H1 (cell line): ENCODE data around the gene CCDC7. TPM values are rescaled to one million over a fixed set of nuclear protein-coding genes. Genes with fewer than 3 reads are reported as not detected.

ENCODE experiments used
- CTCF ChIA-PET: fragments of 300-600 bp; sonication (Branson Sonifier 250); formaldehyde crosslinking; loops from one replicate; lab custom pipeline; 2021; ENCODE audit not compliant: partially characterized antibody; lab: Charles Lee
- POLR2A ChIA-PET: fragments of 300-600 bp; sonication (Branson Sonifier 250); formaldehyde crosslinking; loops from one replicate; lab custom pipeline; 2021; ENCODE audit warnings: inconsistent platforms; ENCODE audit not compliant: partially characterized antibody; lab: Charles Lee
- DNase-seq, 2 experiments: peaks; one replicate each; pipeline versions ENCODE4 v3.0.0 to v3.0.0-alpha.2; 2010 to 2022; ENCODE audit warnings: low spot score in 2 of 2, low read depth in 1 of 2, mixed read lengths in 1 of 2
- FAIRE-seq: peaks from 2 replicates; lab custom pipeline; 2011; peaks lifted over from hg19 to GRCh38; lab: Jason Lieb, UNC
- H2AFZ ChIP-seq: 2 replicates; pipeline ENCODE4 v1.8.1; 2012; ENCODE audit warnings: low read length, inconsistent platforms
- H2AK5ac ChIP-seq: 2 replicates; pipeline ENCODE4 v1.6.1; 2013; ENCODE audit warnings: low read depth, low read length
- H2BK120ac ChIP-seq: replicated peaks from 2 replicates; pipeline ENCODE3; 2013; ENCODE audit warnings: low read depth, low read length, inconsistent platforms
- H2BK12ac ChIP-seq: 2 replicates; pipeline ENCODE4 v1.6.1; 2013; ENCODE audit warnings: low read depth, low read length
- H2BK15ac ChIP-seq: 2 replicates; pipeline ENCODE4 v1.6.1; 2013; ENCODE audit warnings: low read length
- H2BK20ac ChIP-seq: 2 replicates; pipeline ENCODE4 v1.6.1; 2013; ENCODE audit warnings: low read length
- H2BK5ac ChIP-seq: 2 replicates; pipeline ENCODE4 v1.6.1; 2013; ENCODE audit warnings: low read depth, low read length
- H3K14ac ChIP-seq: 2 replicates; pipeline ENCODE4 v1.6.1; 2013; ENCODE audit warnings: inconsistent platforms; ENCODE audit not compliant: insufficient read length
- H3K18ac ChIP-seq: 2 replicates; pipeline ENCODE4 v1.6.1; 2013; ENCODE audit warnings: low read length; ENCODE audit errors: extremely low read depth
- H3K23ac ChIP-seq: 2 replicates; pipeline ENCODE4 v1.6.1; 2013; ENCODE audit warnings: inconsistent platforms; ENCODE audit not compliant: insufficient read length
- H3K23me2 ChIP-seq: 2 replicates; pipeline ENCODE4 v1.6.1; 2013; ENCODE audit warnings: low read depth, low read length
- H3K27ac ChIP-seq: 2 replicates; pipeline ENCODE4 v1.6.1; 2011; ENCODE audit warnings: low read depth, low read length, inconsistent platforms
- H3K27me3 ChIP-seq, 4 experiments: replicated peaks in 1 of 4; 1 replicate in 1 of 4; 2 replicates in 3 of 4; pipeline versions ENCODE4 v1.6.1 to v1.8.1; 2011 to 2013; ENCODE audit warnings: low read length in 3 of 4, mild to moderate bottlenecking in 3 of 4, inconsistent platforms in 2 of 4, mixed read lengths in 2 of 4, moderate library complexity in 1 of 4; ENCODE audit not compliant: control insufficient read depth in 3 of 4, insufficient read depth in 3 of 4; ENCODE audit errors: extremely low read depth in 1 of 4
- H3K36me3 ChIP-seq, 4 experiments: 2 replicates each; pipeline versions ENCODE4 v1.6.1 to v1.8.1; 2011 to 2013; ENCODE audit warnings: mild to moderate bottlenecking in 4 of 4, low read length in 3 of 4, moderate library complexity in 2 of 4, control low read depth in 1 of 4, inconsistent platforms in 1 of 4; ENCODE audit not compliant: insufficient read depth in 4 of 4, control insufficient read depth in 2 of 4
- H3K4ac ChIP-seq: replicated peaks from 2 replicates; pipeline ENCODE3; 2013; ENCODE audit warnings: low read length, low read depth, mixed read lengths, inconsistent platforms; ENCODE audit not compliant: insufficient read length
- H3K4me1 ChIP-seq, 4 experiments: replicated peaks in 1 of 4; 1 replicate in 1 of 4; 2 replicates in 3 of 4; pipeline versions ENCODE4 v1.6.1 to v1.8.1; 2011 to 2013; ENCODE audit warnings: low read length in 3 of 4, inconsistent platforms in 2 of 4, mixed read lengths in 1 of 4; ENCODE audit not compliant: insufficient read depth in 4 of 4, control insufficient read depth in 3 of 4
- H3K4me2 ChIP-seq, 2 experiments: 2 replicates each; pipeline versions ENCODE4 v1.6.1 to v1.8.1; 2011 to 2013; ENCODE audit warnings: low read depth in 2 of 2, low read length in 2 of 2, control low read depth in 1 of 2, inconsistent platforms in 1 of 2, mild to moderate bottlenecking in 1 of 2; ENCODE audit not compliant: insufficient read depth in 1 of 2
- H3K4me3 ChIP-seq, 4 experiments: fragments of 200-600, 300-600 bp in 1 of 4; sonication (generic), shearing (Covaris generic), sonication (Bioruptor Twin) in 1 of 4; 2 replicates each; pipeline versions ENCODE4 v1.5.1 to v1.8.1; 2011 to 2016; ENCODE audit warnings: low read length in 4 of 4, low read depth in 3 of 4, control low read depth in 2 of 4, inconsistent platforms in 2 of 4, mild to moderate bottlenecking in 2 of 4, mixed read lengths in 1 of 4, moderate library complexity in 1 of 4; ENCODE audit not compliant: insufficient read depth in 2 of 4; ENCODE audit errors: extremely low read depth in 1 of 4
- H3K56ac ChIP-seq: replicated peaks from 2 replicates; pipeline ENCODE3; 2013; ENCODE audit warnings: low read depth, mild to moderate bottlenecking, mixed read lengths, low read length, inconsistent platforms; ENCODE audit not compliant: insufficient read length
- H3K79me1 ChIP-seq: 2 replicates; pipeline ENCODE4 v1.6.1; 2013; ENCODE audit warnings: low read depth, low read length, control low read depth
- H3K79me2 ChIP-seq, 2 experiments: 2 replicates each; pipeline versions ENCODE4 v1.6.1 to v1.8.1; 2012 to 2013; ENCODE audit warnings: low read length in 2 of 2, mild to moderate bottlenecking in 2 of 2, inconsistent platforms in 1 of 2; ENCODE audit not compliant: insufficient read depth in 2 of 2, control insufficient read depth in 1 of 2
- H3K9ac ChIP-seq, 4 experiments: replicated peaks in 1 of 4; 1 replicate in 1 of 4; 2 replicates in 3 of 4; pipeline versions ENCODE4 v1.6.1 to v1.8.1; 2011 to 2013; ENCODE audit warnings: low read depth in 3 of 4, low read length in 3 of 4, control low read depth in 2 of 4, mild to moderate bottlenecking in 2 of 4, moderate library complexity in 2 of 4, inconsistent platforms in 1 of 4; ENCODE audit errors: extremely low read depth in 1 of 4
- H3K9me3 ChIP-seq, 2 experiments: 2 replicates each; pipeline versions ENCODE4 v1.6.1 to v1.8.1; 2012 to 2013; ENCODE audit warnings: mild to moderate bottlenecking in 2 of 2, moderate library complexity in 2 of 2, control low read depth in 1 of 2, inconsistent platforms in 1 of 2, low read depth in 1 of 2, low read length in 1 of 2, mixed read lengths in 1 of 2; ENCODE audit not compliant: insufficient read depth in 2 of 2
- H4K20me1 ChIP-seq, 2 experiments: replicated peaks in 1 of 2; 2 replicates each; pipeline versions ENCODE3 to v1.8.1; 2011 to 2013; ENCODE audit warnings: inconsistent platforms in 2 of 2, low read length in 2 of 2, mild to moderate bottlenecking in 1 of 2; ENCODE audit not compliant: insufficient read depth in 2 of 2, control insufficient read depth in 1 of 2
- H4K5ac ChIP-seq: 2 replicates; pipeline ENCODE4 v1.6.1; 2013; ENCODE audit warnings: low read length, low read depth, mixed read lengths, inconsistent platforms; ENCODE audit not compliant: insufficient read length
- H4K8ac ChIP-seq: 2 replicates; pipeline ENCODE4 v1.8.0; 2013; ENCODE audit warnings: mild to moderate bottlenecking, moderate library complexity, low read length, inconsistent platforms; ENCODE audit not compliant: insufficient read depth; ENCODE audit errors: extremely low read depth
- H4K91ac ChIP-seq: replicated peaks from 2 replicates; pipeline ENCODE3; 2013; ENCODE audit warnings: low read length, mixed read lengths, inconsistent platforms; ENCODE audit not compliant: insufficient read length
- EP300 ChIP-seq, 2 experiments: IDR thresholded peaks; 1 replicate in 1 of 2; 2 replicates in 1 of 2; pipeline ENCODE4 v1.6.1; 2011 to 2012; ENCODE audit warnings: low read depth in 2 of 2, low read length in 2 of 2, mild to moderate bottlenecking in 2 of 2, borderline replicate concordance in 1 of 2, inconsistent platforms in 1 of 2, moderate library complexity in 1 of 2
- GABPA ChIP-seq: IDR thresholded peaks from 2 replicates; pipeline ENCODE4 v1.6.1; 2011; ENCODE audit warnings: mild to moderate bottlenecking, low read length, moderate library complexity, borderline replicate concordance; ENCODE audit not compliant: insufficient read depth
- GTF2F1 ChIP-seq: IDR thresholded peaks from 2 replicates; pipeline ENCODE4 v1.6.1; 2012; ENCODE audit warnings: low read depth, low read length, improper control_type of control experiment, borderline replicate concordance
- RXRA ChIP-seq: IDR thresholded peaks from 2 replicates; pipeline ENCODE4 v1.6.1; 2011; ENCODE audit warnings: low read depth, mild to moderate bottlenecking, low read length, moderate library complexity; ENCODE audit not compliant: insufficient read depth
- SAP30 ChIP-seq: fragments of 300-600 bp; sonication (generic); IDR thresholded peaks from 2 replicates; pipeline ENCODE4 v1.7.1; 2012; ENCODE audit warnings: low read length, moderate library complexity, mild to moderate bottlenecking, inconsistent platforms; ENCODE audit not compliant: insufficient read depth, insufficient replicate concordance
- SP1 ChIP-seq: IDR thresholded peaks from 2 replicates; pipeline ENCODE4 v1.6.1; 2011; ENCODE audit warnings: low read depth, low read length
- SRF ChIP-seq: IDR thresholded peaks from 2 replicates; pipeline ENCODE4 v1.6.1; 2011; ENCODE audit warnings: mild to moderate bottlenecking, low read depth, low read length, moderate library complexity
- SUZ12 ChIP-seq: fragments of 200-600 bp; sonication (generic); IDR thresholded peaks from 2 replicates; pipeline ENCODE4 v1.6.1; 2012; ENCODE audit warnings: mild to moderate bottlenecking, inconsistent platforms, low read length, moderate library complexity, mixed read lengths
- WGBS, 2 experiments: shearing (Covaris generic) in 1 of 2; methylation state at CpG; one replicate each; pipeline versions ENCODE4 v1.1.6 to v1.1.7; 2013 to 2015; ENCODE audit warnings: low lambda C conversion rate in 2 of 2, mixed read lengths in 2 of 2, inconsistent platforms in 1 of 2, low coverage in 1 of 2, missing lambda C conversion rate in 1 of 2; ENCODE audit not compliant: insufficient replicate concordance in 2 of 2, insufficient coverage in 1 of 2, insufficient read length in 1 of 2; ENCODE audit errors: extremely low coverage in 1 of 2, missing lambda C conversion rate in 1 of 2; 5-methylcytosine and 5-hydroxymethylcytosine counted together
- polyA plus RNA-seq, 7 experiments: library from polyadenylated mRNA; depleted of rRNA in 3 of 7; stranded (reverse) in 5 of 7; unstranded in 2 of 7; fragments of >200 nt in 5 of 7; fragments of 200-250 nt in 2 of 7; gene quantifications; 1 replicate in 5 of 7; 2 replicates in 1 of 7; 4 replicates in 1 of 7; pipeline versions ENCODE4 v1.2.1 to v1.2.3, GENCODE V29; 2011 to 2013; ENCODE audit warnings: missing spikeins in 2 of 7, mixed read lengths in 2 of 7
- total RNA-seq: library from RNA; stranded (reverse); fragmentation: NEBNext Ultra II Directional; extraction: Animal tissue kit (Norgen Biotek cat#: 25700); gene quantifications from 2 replicates; pipeline ENCODE4 v1.2.1, GENCODE V29; 2021
- TF ChIP-seq, protein P1 (sequence below): IDR thresholded peaks from 2 replicates; pipeline ENCODE4 v1.6.1; 2012; ENCODE audit warnings: inconsistent platforms

Gene CCDC7
- total and polyA plus RNA-seq, 2 of the 8 experiments (the other 6 are each of a cell fraction or from before 2014, with no cell fraction given), result 0.18 to 0.74 TPM

DNA sequence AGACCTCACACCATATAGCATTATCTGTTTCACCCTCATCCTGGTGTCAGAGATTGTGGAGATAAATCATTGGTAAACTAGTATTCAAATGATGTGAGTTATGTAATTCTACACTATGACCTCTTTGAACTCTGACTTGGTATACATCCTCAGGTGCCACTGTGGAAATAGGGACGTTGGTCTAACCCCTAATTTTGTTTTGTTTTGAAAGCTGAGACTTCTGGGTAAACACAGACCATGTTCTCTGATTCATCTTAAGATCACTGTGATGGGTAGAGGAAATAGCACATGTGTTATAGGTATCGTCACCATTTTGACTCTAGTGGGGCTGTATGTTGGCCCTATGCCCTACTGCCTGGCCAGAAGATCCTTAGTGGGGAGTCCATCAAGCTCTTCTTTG lies 241.6 kb downstream of the CCDC7 start:
- Histone ChIP-seq H3K14ac (no peak overlapping the region), H2AFZ (no peak overlapping the region), H3K4ac (no peak overlapping the region), H4K91ac (no peak overlapping the region), H2BK20ac (no peak overlapping the region), H3K79me2 (no peaks in the 10 kb centered on the region), H3K9me3 (peaks cover 3 to 5% of the 10 kb centered on the region in 2 experiments; a peak in 2 of 4 replicates), H4K8ac (no peak overlapping the region), H3K27ac (no peak overlapping the region), H4K5ac (no peak overlapping the region), H2BK15ac (no peak overlapping the region), H3K23me2 (no peaks in the 10 kb centered on the region), H3K23ac (no peak overlapping the region), H3K79me1 (no peaks in the 10 kb centered on the region), H3K36me3 (no peaks in the 10 kb centered on the region), H2BK5ac (no peak overlapping the region), H2BK12ac (no peak overlapping the region), H3K4me3 (no peak overlapping the region), H3K4me1 (no peaks in the 10 kb centered on the region), H3K56ac (no peak overlapping the region), H2BK120ac (no peak overlapping the region), H3K18ac (no peak overlapping the region), H2AK5ac (no peak overlapping the region), H4K20me1 (no peaks in the 10 kb centered on the region), H3K9ac (no peak overlapping the region), H3K27me3 (no peaks in the 10 kb centered on the region), H3K4me2 (no peak overlapping the region)
- FAIRE-seq (no peak), DNase-seq (no peak)
- ChIA-PET POLR2A (no interaction called here), CTCF (no interaction called here)
- 76% methylated on average over 2 of the region's 2 CpGs; no CpG with 5 or more reads in 1 of the 2 experiments for WGBS, 2 experiments
- TF ChIP-seq SUZ12, result no peak
- TF ChIP-seq, protein P1, sequence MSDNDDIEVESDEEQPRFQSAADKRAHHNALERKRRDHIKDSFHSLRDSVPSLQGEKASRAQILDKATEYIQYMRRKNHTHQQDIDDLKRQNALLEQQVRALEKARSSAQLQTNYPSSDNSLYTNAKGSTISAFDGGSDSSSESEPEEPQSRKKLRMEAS, result no peak
- no peak for TF ChIP-seq RXRA
- TF ChIP-seq SRF, result no peak
- TF ChIP-seq SAP30, result no peak
- no peak for TF ChIP-seq GTF2F1
- no peak for TF ChIP-seq GABPA
- TF ChIP-seq SP1, result no peak
- no peak for TF ChIP-seq EP300 (IDR thresholded peaks at IDR 0.05; ENCODE audit: borderline replicate concordance in 1 of 2, low read depth in 2 of 2, low read length in 2 of 2)
